Lower leg skin (tissue), 3 donors: ENCODE measurements around the gene HADHB.

Experiments
- POLR2A ChIP-seq, 2 donors: fragments of 450-650 bp; IDR thresholded peaks; one replicate each; pipeline ENCODE4 v1.6.1; 2016 to 2017; ENCODE audit warnings: antibody characterized with exemption in 2 of 2, mild to moderate bottlenecking in 1 of 2, moderate library complexity in 1 of 2
- TF ChIP-seq, protein P1 (sequence below), 3 donors: fragments of 450-650 bp; IDR thresholded peaks; one replicate each; pipeline ENCODE4 v1.5.1; 2016; ENCODE audit warnings: antibody characterized with exemption in 3 of 3, mild to moderate bottlenecking in 3 of 3, moderate library complexity in 2 of 3

DNA sequence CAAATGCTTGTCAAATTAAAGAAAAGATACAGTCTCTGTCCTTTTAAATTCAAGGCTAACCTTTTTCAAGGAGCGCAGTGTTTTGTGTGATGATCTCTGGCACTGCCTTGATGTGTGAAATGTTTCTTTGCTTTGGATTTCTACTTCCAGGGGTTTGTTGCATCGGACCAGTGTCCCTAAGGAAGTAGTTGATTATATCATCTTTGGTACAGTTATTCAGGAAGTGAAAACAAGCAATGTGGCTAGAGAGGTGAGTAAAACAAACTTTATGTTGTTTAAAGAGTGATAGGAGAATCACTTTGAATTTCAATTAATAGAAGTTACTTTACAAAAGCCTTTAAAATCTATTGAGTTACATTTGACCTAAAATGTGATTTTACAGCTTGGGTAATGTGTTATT, 28.8 kb downstream of the HADHB start:
- no peak for TF ChIP-seq POLR2A (IDR thresholded peaks at IDR 0.05)
- TF ChIP-seq, protein P1, sequence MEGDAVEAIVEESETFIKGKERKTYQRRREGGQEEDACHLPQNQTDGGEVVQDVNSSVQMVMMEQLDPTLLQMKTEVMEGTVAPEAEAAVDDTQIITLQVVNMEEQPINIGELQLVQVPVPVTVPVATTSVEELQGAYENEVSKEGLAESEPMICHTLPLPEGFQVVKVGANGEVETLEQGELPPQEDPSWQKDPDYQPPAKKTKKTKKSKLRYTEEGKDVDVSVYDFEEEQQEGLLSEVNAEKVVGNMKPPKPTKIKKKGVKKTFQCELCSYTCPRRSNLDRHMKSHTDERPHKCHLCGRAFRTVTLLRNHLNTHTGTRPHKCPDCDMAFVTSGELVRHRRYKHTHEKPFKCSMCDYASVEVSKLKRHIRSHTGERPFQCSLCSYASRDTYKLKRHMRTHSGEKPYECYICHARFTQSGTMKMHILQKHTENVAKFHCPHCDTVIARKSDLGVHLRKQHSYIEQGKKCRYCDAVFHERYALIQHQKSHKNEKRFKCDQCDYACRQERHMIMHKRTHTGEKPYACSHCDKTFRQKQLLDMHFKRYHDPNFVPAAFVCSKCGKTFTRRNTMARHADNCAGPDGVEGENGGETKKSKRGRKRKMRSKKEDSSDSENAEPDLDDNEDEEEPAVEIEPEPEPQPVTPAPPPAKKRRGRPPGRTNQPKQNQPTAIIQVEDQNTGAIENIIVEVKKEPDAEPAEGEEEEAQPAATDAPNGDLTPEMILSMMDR (IDR thresholded peaks at IDR 0.05) = no peak
